Psoas muscle (tissue), 8 donors: Measurements from ENCODE around the gene DLGAP1. TPM values are rescaled to one million over a fixed set of nuclear protein-coding genes. Genes with fewer than 3 reads are reported as not detected.

Source experiments
- ATAC-seq, 4 donors: fragments of 200-7000 bp; cut with Tn5 transposase; one replicate each; pipeline ENCODE4 v1.9.1; 2020; ENCODE audit warnings: moderate library complexity in 3 of 4, mild to moderate bottlenecking in 2 of 4
- DNase-seq, 2 donors: peaks; one replicate each; pipeline ENCODE4 v3.0.0-alpha.2; 2020
- H3K27ac ChIP-seq: fragments of 200-600 bp; one replicate; pipeline ENCODE4 v1.8.0; 2022
- H3K27me3 ChIP-seq, 3 donors: fragments of 200-600 bp in 1 of 3; one replicate each; pipeline versions ENCODE4 v1.6.1 to v1.8.0; 2013 to 2022; ENCODE audit warnings: low read length in 2 of 3, mild to moderate bottlenecking in 2 of 3, moderate library complexity in 1 of 3; ENCODE audit not compliant: insufficient read depth in 3 of 3
- H3K36me3 ChIP-seq, 2 donors: fragments of 200-600 bp in 1 of 2; one replicate each; pipeline versions ENCODE4 v1.6.1 to v1.8.0; 2013 to 2022; ENCODE audit warnings: low read depth in 1 of 2, mild to moderate bottlenecking in 1 of 2, moderate library complexity in 1 of 2; ENCODE audit not compliant: insufficient read depth in 1 of 2
- H3K4me1 ChIP-seq: fragments of 200-600 bp; one replicate; pipeline ENCODE4 v1.8.0; 2022
- H3K4me3 ChIP-seq: fragments of 200-600 bp; one replicate; pipeline ENCODE4 v1.8.0; 2022; ENCODE audit warnings: mild to moderate bottlenecking
- H3K9me3 ChIP-seq: fragments of 200-600 bp; one replicate; pipeline ENCODE4 v1.8.0; 2022
- WGBS, 3 donors: extraction: QIAGEN DNeasy Blood & Tissue Kit; methylation state at CpG; one replicate each; pipeline versions ENCODE4 v1.1.6 to v1.1.7; 2013; 5-methylcytosine and 5-hydroxymethylcytosine counted together
- intact Hi-C, 2 donors: fragments of 100-400 bp; cut with DNase I; formaldehyde crosslinking; loops; one replicate each; pipeline versions ENCODE4 v1.11.0 to v1.14.2; 2022
- polyA plus RNA-seq, 3 donors: library from polyadenylated mRNA; stranded (reverse); fragments of 200-250 nt; gene quantifications; one replicate each; pipeline ENCODE4 v1.2.3, GENCODE V29; 2013
- total RNA-seq, 4 donors: library from RNA; stranded (reverse); fragmentation: NEBNext Ultra II Directional in 2 of 4; extraction: Animal tissue kit (Norgen Biotek cat#: 25700) in 2 of 4; gene quantifications; one replicate each; pipeline versions ENCODE4 v1.2.1 to v1.2.4, GENCODE V29; 2021 to 2023
- TF ChIP-seq, protein P1 (sequence below): fragments of 200-600 bp; IDR thresholded peaks from one replicate; pipeline ENCODE4 v1.8.0; 2022; ENCODE audit warnings: antibody characterized with exemption
- donor health status: healthy with polysubstance abuse.
- donor health status: DM: no; HTN: no; CAD: no; lungs with moderate emphysema.
- donor health status: Bipolar disorder and iron deficiency.
- donor health status: healthy.
- donor health status: DM: yes; HTN: yes; CAD: no.
- donor health status: DM: no; HTN: no; CAD: no.
- donor health status: DM: no; HTN: no; CAD: no.
- donor health status: DM: yes; HTN: yes; CAD: no.

The DLGAP1 gene
- total and polyA plus RNA-seq, 7 donors = 0.09 to 0.26 (median 0.16) TPM; not detected in 1

DNA sequence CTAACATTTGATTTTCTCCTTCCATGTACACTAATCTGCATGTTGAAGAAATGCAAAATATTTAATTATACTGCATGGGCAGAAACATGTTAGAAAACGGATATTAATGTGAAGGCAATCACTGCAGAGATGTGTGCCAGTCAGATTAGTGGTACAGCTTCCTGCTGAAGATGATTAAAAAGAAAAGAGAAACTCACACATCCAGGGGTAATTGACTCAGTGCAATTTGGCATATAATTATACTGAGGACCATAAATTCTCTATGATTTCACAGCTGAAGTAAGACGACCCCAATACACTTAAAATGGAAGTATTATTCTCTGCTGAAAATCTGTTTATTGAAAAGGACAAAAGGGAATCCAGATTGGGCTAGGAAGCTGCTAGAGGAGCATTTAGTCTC lies 761.7 kb downstream of the DLGAP1 start:
- Histone ChIP-seq H3K9me3 (no peaks in the 10 kb centered on the region), H3K4me1 (no peaks in the 10 kb centered on the region), H3K4me3 (no peak overlapping the region), H3K27ac (no peak overlapping the region), H3K36me3 (no peaks in the 10 kb centered on the region), H3K27me3 (no peaks in the 10 kb centered on the region)
- intact Hi-C loops = no loop called here
- TF ChIP-seq, protein P1, sequence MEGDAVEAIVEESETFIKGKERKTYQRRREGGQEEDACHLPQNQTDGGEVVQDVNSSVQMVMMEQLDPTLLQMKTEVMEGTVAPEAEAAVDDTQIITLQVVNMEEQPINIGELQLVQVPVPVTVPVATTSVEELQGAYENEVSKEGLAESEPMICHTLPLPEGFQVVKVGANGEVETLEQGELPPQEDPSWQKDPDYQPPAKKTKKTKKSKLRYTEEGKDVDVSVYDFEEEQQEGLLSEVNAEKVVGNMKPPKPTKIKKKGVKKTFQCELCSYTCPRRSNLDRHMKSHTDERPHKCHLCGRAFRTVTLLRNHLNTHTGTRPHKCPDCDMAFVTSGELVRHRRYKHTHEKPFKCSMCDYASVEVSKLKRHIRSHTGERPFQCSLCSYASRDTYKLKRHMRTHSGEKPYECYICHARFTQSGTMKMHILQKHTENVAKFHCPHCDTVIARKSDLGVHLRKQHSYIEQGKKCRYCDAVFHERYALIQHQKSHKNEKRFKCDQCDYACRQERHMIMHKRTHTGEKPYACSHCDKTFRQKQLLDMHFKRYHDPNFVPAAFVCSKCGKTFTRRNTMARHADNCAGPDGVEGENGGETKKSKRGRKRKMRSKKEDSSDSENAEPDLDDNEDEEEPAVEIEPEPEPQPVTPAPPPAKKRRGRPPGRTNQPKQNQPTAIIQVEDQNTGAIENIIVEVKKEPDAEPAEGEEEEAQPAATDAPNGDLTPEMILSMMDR = no peak
- 36 to 46% (median 42%) methylated on average over 2 of the region's 2 CpGs for WGBS, 3 donors
- DNase-seq (no peak), ATAC-seq (no peak)

DNA sequence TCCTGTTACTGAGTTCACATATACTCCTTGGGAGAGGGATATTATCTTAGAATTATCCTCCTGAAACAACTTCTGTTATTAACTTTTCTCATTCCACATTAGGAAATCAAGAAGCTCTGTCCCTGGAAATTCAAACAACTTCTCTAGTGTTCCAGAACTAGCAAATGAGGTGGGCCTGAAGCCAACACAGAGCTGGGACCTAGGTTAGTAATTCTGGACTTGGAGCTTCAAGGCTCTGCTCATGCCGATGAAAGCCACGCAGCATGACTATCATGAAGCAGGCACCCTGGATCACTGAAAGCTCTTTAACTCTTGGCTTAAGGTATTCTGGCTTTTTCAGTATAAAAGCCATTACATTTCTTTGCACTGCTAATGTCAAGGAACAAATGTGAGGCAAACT lies 762.4 kb downstream of the DLGAP1 start:
- no peaks in the 10 kb centered on the region for H3K9me3 ChIP-seq
- 81 to 82% (median 81%) methylated on average over 2 of the region's 2 CpGs for WGBS, 3 donors
- no peaks in the 10 kb centered on the region for H3K27me3 ChIP-seq
- no peaks in the 10 kb centered on the region for H3K4me1 ChIP-seq
- no peaks in the 10 kb centered on the region for H3K36me3 ChIP-seq
- no peak overlapping the region for H3K27ac ChIP-seq
- TF ChIP-seq, protein P1 = no peak
- DNase-seq = no peak
- H3K4me3 ChIP-seq = no peak overlapping the region
- intact Hi-C loops = no loop called here
- no peak for ATAC-seq

DNA sequence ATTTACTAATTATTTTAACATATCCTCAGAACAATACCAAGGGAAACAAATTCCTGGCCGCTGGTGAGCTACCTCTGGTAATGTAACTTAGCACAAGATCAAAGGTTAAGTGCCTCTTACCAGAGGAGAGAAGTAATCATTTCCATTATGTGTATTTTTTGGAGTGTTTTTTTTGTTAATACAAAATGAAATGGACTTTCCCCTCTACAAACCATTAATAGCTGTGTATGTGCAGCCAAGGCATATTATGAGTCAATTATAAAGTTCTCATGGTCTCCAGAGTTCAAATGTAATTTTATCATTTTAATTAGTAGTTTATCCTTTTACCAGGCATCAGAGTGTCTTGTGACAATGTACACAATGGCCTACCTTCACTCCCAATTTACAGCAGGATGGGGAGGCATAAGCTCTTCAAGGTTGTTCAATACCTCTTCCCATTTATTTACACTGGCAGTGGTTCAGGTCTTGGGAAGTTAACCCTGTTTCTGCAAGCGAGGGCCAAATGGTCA lies 762.9 kb downstream of the DLGAP1 start:
- Histone ChIP-seq H3K9me3 (peaks cover 4% of the 10 kb centered on the region), H3K4me3 (no peak overlapping the region), H3K27ac (no peak overlapping the region), H3K4me1 (no peaks in the 10 kb centered on the region), H3K27me3 (no peaks in the 10 kb centered on the region), H3K36me3 (no peaks in the 10 kb centered on the region)
- DNase-seq (no peak), ATAC-seq (no peak)
- TF ChIP-seq, protein P1 = no peak
- intact Hi-C loops = no loop called here
- 60 to 71% (median 68%) methylated on average over 2 of the region's 2 CpGs for WGBS, 3 donors

DNA sequence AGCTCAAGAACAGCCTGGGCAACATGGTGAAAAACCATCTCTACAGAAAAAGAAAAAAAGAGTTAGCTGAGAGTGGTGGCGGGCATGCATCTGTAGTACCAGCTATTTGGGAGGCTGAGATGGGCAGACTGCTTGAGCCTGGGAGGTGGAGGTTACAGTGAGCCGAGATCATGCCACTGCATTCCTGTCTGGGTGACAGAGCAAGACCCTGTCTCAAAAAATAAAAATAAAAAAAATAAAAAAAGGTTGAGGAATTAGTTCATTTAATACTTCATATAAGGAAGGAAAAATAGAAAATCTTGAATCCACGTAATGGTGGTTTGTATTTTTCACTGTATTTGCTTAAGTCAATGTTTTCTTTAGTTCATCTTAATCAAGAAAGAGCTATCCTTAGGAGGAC lies 763.4 kb downstream of the DLGAP1 start:
- no peak for DNase-seq
- Histone ChIP-seq H3K4me1 (no peaks in the 10 kb centered on the region), H3K27me3 (no peaks in the 10 kb centered on the region), H3K27ac (no peak overlapping the region), H3K9me3 (peaks cover 9% of the 10 kb centered on the region), H3K4me3 (no peak overlapping the region), H3K36me3 (no peaks in the 10 kb centered on the region)
- TF ChIP-seq, protein P1 = no peak
- ATAC-seq = no peak
- 81 to 88% (median 85%) methylated on average over 3 of the region's 3 CpGs for WGBS, 3 donors
- intact Hi-C loops = no loop called here

DNA sequence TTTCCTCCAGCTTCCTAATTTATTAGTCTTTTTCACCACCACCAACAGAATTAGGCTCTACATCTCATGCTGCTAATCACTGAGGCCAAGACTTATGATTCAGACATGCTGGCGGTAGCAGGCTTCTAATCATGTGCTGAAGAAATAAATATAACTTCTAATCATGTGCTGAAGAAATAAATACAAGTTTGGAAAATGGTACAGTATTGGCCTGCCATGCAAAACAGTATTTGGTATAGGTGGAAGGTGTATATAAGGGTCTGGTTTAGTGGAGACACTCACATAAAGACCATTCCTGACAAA lies 764.4 kb downstream of the DLGAP1 start:
- intact Hi-C loops = no loop called here
- ATAC-seq (no peak), DNase-seq (no peak)
- Histone ChIP-seq H3K4me3 (no peak overlapping the region), H3K9me3 (peaks cover 10% of the 10 kb centered on the region), H3K4me1 (no peaks in the 10 kb centered on the region), H3K36me3 (no peaks in the 10 kb centered on the region), H3K27ac (no peak overlapping the region), H3K27me3 (no peaks in the 10 kb centered on the region)
- WGBS, 3 donors = 88 to 95% (median 89%) methylated on average over 1 of the region's 1 CpG
- TF ChIP-seq, protein P1 = no peak
